Stomach (tissue), 9 donors: ENCODE measurements around the gene EBF3. TPM values are rescaled to one million over a fixed set of nuclear protein-coding genes. Genes with fewer than 3 reads are reported as not detected.

Experiments
- DNase-seq, 2 donors: peaks; one replicate each; pipeline versions ENCODE4 v3.0.0 to v3.0.0-alpha.2; 2013 to 2019
- H3K27ac ChIP-seq, 5 donors: fragments of 200-600 bp in 4 of 5; sonication (generic) in 4 of 5; one replicate each; pipeline ENCODE4 v1.5.1; 2013 to 2019; ENCODE audit warnings: mild to moderate bottlenecking in 1 of 5, moderate library complexity in 1 of 5
- H3K27me3 ChIP-seq, 3 donors: fragments of 200-600 bp; sonication (generic); one replicate each; pipeline ENCODE4 v1.5.1; 2017 to 2019; ENCODE audit warnings: mixed run types in 1 of 3
- H3K36me3 ChIP-seq, 4 donors: fragments of 200-600 bp; sonication (generic); 1 replicate in 3 of 4; 2 replicates in 1 of 4; pipeline ENCODE4 v1.5.1; 2016 to 2019
- H3K4me1 ChIP-seq, 4 donors: fragments of 200-600 bp; sonication (generic); one replicate each; pipeline ENCODE4 v1.5.1; 2016 to 2019
- H3K4me3 ChIP-seq, 4 donors: fragments of 200-600 bp; sonication (generic) in 3 of 4; one replicate each; pipeline ENCODE4 v1.5.1; 2016 to 2019; ENCODE audit warnings: mild to moderate bottlenecking in 1 of 4
- H3K9me3 ChIP-seq, 4 donors: fragments of 200-600 bp; sonication (generic); one replicate each; pipeline ENCODE4 v1.5.1; 2016 to 2019
- EP300 ChIP-seq: sonication (generic); formaldehyde crosslinking; IDR thresholded peaks from one replicate; pipeline ENCODE4 v1.6.1; 2017; ENCODE audit warnings: antibody characterized with exemption
- POLR2A ChIP-seq, 4 donors: fragments of 450-650 bp; IDR thresholded peaks; one replicate each; pipeline ENCODE4 v1.6.1; 2016; ENCODE audit warnings: antibody characterized with exemption in 4 of 4, control low read depth in 2 of 4, mild to moderate bottlenecking in 1 of 4, moderate library complexity in 1 of 4
- POLR2AphosphoS5 ChIP-seq, 3 donors: sonication (generic); formaldehyde crosslinking; IDR thresholded peaks; one replicate each; pipeline ENCODE4 v1.6.1; 2016; ENCODE audit warnings: antibody characterized with exemption in 3 of 3
- WGBS, 5 donors: extraction: QIAGEN DNeasy Blood & Tissue Kit in 3 of 5; methylation state at CpG; one replicate each; pipeline versions ENCODE4 v1.1.5 to v1.1.7; 2013 to 2018; 5-methylcytosine and 5-hydroxymethylcytosine counted together
- intact Hi-C: fragments of 100-400 bp; cut with DNase I; formaldehyde crosslinking; loops from one replicate; pipeline ENCODE4 v1.15.1; 2023; ENCODE audit warnings: low total_unique reads
- polyA plus RNA-seq, 3 donors: library from polyadenylated mRNA; stranded (reverse); fragments of 200-250 nt; gene quantifications; one replicate each; pipeline ENCODE4 v1.2.3, GENCODE V29; 2013
- total RNA-seq, 5 donors: library from RNA; depleted of rRNA; stranded (reverse); fragments of >200 nt; gene quantifications; one replicate each; pipeline versions ENCODE4 v1.1.0 to v1.2.3, GENCODE V29; 2014 to 2016
- TF ChIP-seq, protein P1 (sequence below), 7 experiments: fragments of 450-650 bp in 4 of 7; fragments of 200-600 bp in 3 of 7; sonication (generic) in 3 of 7; IDR thresholded peaks; one replicate each; pipeline ENCODE4 v1.5.1; 2016 to 2019; ENCODE audit warnings: antibody characterized with exemption in 7 of 7, control low read depth in 2 of 7, mild to moderate bottlenecking in 1 of 7
- donor health status: healthy with polysubstance abuse.
- donor health status: Bipolar disorder and iron deficiency.
- donor health status: healthy.

Gene EBF3
- total and polyA plus RNA-seq, 8 donors: 0.19 to 7.3 (median 0.58) TPM; not detected in 3

DNA sequence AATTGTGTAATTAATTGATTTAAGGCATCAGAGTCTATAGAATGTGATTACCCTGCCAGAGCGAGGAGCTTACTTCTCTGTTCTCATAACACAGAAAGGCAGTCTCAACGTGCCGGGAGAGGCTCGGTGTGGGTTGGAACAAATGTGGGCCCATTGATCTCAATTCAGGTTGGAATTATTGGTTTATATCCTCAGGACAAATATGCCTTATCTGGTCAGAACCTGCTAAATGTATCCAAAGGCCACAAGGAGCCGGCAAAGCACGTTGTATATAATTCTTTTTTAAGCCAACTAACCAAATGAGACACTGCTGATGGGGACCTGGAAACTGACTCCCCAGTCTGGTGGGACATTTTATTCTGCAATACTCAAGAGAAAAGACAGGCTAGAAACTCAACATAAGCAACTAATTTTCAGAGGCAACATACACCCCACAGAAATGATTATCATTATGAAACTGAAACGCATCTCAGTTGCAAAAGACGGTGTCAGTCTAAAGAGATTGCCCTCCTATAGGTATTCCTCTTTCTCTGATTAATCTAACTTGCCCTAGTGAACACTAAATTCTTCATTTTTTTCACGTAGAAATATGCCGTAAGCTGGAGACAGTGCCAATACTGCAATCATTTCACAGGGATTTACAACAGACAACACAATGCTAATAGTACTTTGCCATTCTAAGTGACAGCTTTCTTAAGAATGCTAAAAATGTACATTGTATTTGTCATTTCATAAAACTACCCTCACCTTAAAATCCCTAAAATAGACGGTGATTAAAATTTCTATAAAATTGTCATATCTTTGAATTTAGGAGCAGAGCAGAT lies 9.4 kb downstream of the EBF3 start:
- Histone ChIP-seq H3K4me3 (no peak overlapping the region), H3K9me3 (peaks cover 0 to 7% (median 0%) of the 10 kb centered on the region in 4 donors), H3K4me1 (peaks cover 11 to 21% (median 17%) of the 10 kb centered on the region in 4 donors), H3K27me3 (peaks cover 27 to 90% (median 44%) of the 10 kb centered on the region in 3 donors), H3K36me3 (no peaks in the 10 kb centered on the region), H3K27ac (no peak overlapping the region)
- intact Hi-C loops: no loop called here
- TF ChIP-seq, protein P1, sequence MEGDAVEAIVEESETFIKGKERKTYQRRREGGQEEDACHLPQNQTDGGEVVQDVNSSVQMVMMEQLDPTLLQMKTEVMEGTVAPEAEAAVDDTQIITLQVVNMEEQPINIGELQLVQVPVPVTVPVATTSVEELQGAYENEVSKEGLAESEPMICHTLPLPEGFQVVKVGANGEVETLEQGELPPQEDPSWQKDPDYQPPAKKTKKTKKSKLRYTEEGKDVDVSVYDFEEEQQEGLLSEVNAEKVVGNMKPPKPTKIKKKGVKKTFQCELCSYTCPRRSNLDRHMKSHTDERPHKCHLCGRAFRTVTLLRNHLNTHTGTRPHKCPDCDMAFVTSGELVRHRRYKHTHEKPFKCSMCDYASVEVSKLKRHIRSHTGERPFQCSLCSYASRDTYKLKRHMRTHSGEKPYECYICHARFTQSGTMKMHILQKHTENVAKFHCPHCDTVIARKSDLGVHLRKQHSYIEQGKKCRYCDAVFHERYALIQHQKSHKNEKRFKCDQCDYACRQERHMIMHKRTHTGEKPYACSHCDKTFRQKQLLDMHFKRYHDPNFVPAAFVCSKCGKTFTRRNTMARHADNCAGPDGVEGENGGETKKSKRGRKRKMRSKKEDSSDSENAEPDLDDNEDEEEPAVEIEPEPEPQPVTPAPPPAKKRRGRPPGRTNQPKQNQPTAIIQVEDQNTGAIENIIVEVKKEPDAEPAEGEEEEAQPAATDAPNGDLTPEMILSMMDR (IDR thresholded peaks at IDR 0.05): no peak
- TF ChIP-seq POLR2A (IDR thresholded peaks at IDR 0.05): no peak
- TF ChIP-seq POLR2AphosphoS5 (IDR thresholded peaks at IDR 0.05): no peak
- no peak for TF ChIP-seq EP300
- DNase-seq: peak in 1 of 2 donors; percentile 5
- WGBS, 5 donors: 71 to 80% (median 72%) methylated on average over 11 of the region's 11 CpGs

DNA sequence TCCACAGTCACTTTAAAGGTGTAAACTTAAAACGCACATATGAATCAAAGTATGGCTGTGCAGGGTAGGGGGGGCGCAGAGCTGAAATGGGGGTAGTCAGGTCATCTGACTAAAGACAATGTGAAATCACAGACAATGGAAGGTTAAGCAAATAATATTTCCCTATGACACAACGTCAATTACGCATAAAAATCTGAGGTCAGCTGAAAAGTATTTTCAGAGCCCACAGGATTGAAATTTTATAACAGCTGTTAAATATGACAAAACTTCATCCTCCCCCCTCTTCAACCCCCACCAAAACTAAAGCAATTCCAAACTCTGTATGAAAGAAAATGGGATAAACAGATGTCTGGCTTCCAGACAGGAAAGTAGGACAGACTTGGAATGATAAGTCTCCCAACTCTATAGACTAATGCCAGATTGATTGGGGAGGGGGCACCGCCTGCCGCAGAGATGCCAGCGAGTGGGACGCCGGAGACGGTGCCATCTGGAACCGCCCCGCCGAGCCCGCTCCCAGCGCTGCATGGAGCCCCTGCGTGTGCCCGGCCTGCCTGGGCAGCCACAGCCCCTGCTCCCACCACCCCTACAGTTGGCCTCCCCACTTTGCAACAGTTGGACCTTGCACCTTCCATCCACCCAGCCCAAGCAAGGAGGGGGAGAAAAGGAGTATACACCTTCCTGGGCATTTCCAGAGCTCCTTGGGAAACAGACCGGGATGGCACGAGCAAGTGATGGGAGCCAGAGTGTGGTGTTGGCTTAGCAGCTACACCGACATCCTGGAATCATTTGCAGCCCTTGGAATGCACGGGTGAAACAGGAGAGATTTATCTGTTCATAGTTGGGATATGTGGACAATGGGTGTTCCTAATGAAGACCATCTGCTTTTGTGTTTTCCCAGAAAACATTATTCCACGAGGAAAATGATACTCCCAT lies 10.7 kb downstream of the EBF3 start:
- H3K27ac ChIP-seq: peak overlapping the region in 3 of 5 donors; percentile 20 to 44 (median 42)
- DNase-seq: peak; percentile 8 to 22
- TF ChIP-seq EP300 (no peak), POLR2A (IDR thresholded peaks at IDR 0.05) (no peak), POLR2AphosphoS5 (IDR thresholded peaks at IDR 0.05) (no peak)
- TF ChIP-seq, protein P1 (IDR thresholded peaks at IDR 0.05): no peak
- peaks cover 15 to 90% (median 31%) of the 10 kb centered on the region in 3 donors for H3K27me3 ChIP-seq
- H3K4me3 ChIP-seq: no peak overlapping the region
- H3K36me3 ChIP-seq: no peaks in the 10 kb centered on the region
- 78 to 85% (median 81%) methylated on average over 22 of the region's 22 CpGs for WGBS, 5 donors
- peaks cover 0 to 4% (median 0%) of the 10 kb centered on the region in 4 donors for H3K9me3 ChIP-seq
- peaks cover 0 to 8% (median 4%) of the 10 kb centered on the region in 4 donors for H3K4me1 ChIP-seq
- intact Hi-C loops: no loop called here

DNA sequence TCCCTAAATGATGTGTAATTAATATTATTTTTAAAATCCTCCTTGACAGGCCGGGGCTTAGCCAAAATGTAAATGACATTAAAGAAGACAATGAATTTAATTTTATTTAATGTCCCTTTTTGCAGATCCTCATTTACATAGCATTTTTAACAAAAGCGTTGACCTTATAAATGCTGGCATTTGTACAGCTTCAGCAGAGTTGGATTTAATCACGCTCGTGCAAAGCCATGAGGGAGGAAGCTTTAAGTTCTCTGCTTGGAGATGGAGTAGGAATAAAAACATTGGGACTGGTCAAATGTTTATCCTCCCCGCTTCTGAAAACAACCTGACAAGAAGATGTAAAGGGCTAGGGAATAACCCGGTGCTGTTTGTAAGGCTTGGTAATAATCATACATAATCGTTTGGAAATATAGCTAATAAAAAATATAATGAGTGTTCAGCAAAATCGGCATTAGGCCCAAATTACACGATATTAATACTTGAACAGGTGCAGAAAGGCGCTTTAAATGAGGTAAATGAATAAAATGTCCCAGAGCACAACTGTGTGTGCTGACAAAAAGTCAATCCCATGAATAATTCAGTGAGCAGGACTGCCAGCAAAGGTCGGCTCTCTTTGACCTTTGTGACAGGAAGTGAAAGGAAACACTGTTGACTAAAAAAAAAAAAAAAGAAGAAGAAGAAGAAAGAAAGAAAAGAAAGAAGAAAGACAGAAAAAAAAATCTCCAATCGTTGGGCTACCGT lies 11.5 kb downstream of the EBF3 start:
- no peak for DNase-seq
- intact Hi-C loops: no loop called here
- Histone ChIP-seq H3K27me3 (peaks cover 8 to 90% (median 22%) of the 10 kb centered on the region in 3 donors), H3K9me3 (no peaks in the 10 kb centered on the region), H3K27ac (peak overlapping the region in 1 of 5 donors; percentile 42), H3K36me3 (no peaks in the 10 kb centered on the region), H3K4me1 (peaks cover 0 to 4% (median 0%) of the 10 kb centered on the region in 4 donors), H3K4me3 (no peak overlapping the region)
- no peak for TF ChIP-seq POLR2A (IDR thresholded peaks at IDR 0.05)
- no peak for TF ChIP-seq POLR2AphosphoS5 (IDR thresholded peaks at IDR 0.05)
- TF ChIP-seq EP300: no peak
- TF ChIP-seq, protein P1 (IDR thresholded peaks at IDR 0.05): no peak
- WGBS, 5 donors: 68 to 78% (median 72%) methylated on average over 13 of the region's 13 CpGs

DNA sequence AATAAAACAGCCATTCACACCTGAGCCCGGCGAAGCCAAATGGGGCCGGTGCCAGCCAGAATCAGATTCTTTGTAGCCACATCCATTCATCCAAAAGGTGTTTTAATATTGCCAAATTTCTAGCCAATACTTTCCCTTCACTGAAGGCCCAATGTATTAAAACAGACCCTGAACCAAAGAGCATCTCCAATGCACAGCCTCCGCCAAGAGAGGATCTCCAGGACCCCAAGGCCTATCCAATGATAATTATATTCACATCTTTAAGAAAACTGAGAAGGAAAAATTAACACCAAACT lies 12.2 kb downstream of the EBF3 start:
- intact Hi-C loops: no loop called here
- Histone ChIP-seq H3K4me3 (no peak overlapping the region), H3K9me3 (no peaks in the 10 kb centered on the region), H3K27me3 (peaks cover 2 to 88% (median 16%) of the 10 kb centered on the region in 3 donors), H3K36me3 (no peaks in the 10 kb centered on the region), H3K4me1 (peaks cover 0 to 4% (median 0%) of the 10 kb centered on the region in 4 donors), H3K27ac (no peak overlapping the region)
- 89 to 98% (median 94%) methylated on average over 4 of the region's 4 CpGs for WGBS, 5 donors
- TF ChIP-seq POLR2A (IDR thresholded peaks at IDR 0.05) (no peak), POLR2AphosphoS5 (IDR thresholded peaks at IDR 0.05) (no peak), EP300 (no peak)
- TF ChIP-seq, protein P1 (IDR thresholded peaks at IDR 0.05): no peak
- peak in 1 of 2 donors; percentile 0 for DNase-seq
